ENCODE results near the gene ARHGEF17.

The ARHGEF17 gene

DNA sequence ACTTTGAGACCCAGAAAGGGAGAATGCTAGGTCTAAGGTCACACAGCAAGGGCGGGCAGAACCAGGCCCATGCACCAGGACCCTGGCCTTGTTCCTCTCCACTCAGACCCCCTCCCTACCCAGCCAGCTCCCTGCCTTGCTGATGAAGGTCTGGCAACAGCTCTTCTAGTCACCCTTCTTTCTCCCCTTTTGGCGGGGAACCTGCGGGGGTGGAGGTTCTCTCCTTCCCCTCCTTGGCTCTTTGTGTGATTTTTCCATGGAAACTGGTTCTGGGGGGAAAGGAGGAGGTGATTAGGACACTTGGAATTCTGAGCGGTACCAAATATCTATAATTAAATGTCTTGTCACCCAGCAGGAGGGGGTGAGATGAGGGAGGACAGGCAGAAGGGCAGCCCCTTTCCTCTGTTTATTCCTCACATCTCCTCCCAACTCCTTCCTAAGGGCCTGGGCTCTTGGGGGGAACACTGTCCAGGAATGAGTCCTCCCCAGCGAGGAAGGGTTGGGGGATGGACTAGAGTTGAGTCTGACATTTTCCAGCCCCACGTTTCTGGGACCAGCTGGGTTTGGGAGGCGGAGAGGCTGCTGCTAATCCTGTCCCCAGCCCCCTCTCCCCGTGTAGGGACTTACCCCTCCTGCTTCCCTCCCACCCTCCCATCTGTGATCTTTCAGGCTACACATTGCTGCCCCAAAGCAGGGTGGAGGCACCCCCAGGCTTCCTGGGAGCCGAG, 7.4 kb downstream of the ARHGEF17 start:
- DNase-seq, result no peak

- no peak for DNase-seq
Measured at GRCh38 chr11:73316422-73316821, 8.3 kb downstream of the ARHGEF17 start.

DNA sequence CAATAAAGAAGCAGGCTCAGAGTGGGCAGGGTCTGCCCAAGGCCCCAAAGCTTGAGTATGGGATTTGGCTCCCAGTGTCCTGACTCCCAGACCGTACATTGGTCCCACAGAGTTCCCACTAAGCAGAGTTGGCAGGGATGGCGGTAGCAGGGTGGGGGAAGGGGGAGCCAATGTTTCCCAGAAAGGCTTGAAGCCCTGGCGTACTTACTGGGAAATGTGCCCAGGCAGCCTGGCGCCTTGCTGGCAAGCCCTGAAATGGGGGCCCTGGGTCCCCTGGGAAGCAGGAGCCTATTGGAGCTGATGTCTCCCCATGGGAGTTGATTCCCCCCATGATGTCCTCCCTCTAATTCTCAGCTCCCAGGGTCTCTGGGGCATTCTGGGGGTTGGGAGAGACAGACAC, 9.3 kb downstream of the ARHGEF17 start:
- peak; percentile 62 for DNase-seq

DNA sequence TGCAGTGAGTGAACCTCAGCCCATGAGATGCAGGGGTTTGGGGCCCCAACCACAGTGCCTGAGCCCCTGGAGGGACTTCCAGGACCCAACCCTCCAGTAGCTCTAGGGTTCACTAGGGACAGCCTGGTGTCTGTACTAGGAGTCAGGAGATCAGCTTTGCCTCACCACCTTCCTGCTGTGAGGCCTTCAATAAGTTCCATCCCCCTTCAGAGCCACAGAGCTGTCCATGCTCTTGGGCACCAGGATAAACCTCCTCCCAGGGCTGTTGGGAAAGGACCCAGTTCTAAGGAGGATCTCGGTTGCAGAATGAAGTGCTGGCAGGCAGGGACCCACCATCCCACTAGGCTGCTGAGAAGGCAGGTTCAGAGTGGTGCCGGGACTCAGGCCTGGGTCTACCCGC, 9.7 kb downstream of the ARHGEF17 start:
- no peak for DNase-seq

- DNase-seq, result no peak
Measured at GRCh38 chr11:73318501-73319011, 10.5 kb downstream of the ARHGEF17 start.

DNA sequence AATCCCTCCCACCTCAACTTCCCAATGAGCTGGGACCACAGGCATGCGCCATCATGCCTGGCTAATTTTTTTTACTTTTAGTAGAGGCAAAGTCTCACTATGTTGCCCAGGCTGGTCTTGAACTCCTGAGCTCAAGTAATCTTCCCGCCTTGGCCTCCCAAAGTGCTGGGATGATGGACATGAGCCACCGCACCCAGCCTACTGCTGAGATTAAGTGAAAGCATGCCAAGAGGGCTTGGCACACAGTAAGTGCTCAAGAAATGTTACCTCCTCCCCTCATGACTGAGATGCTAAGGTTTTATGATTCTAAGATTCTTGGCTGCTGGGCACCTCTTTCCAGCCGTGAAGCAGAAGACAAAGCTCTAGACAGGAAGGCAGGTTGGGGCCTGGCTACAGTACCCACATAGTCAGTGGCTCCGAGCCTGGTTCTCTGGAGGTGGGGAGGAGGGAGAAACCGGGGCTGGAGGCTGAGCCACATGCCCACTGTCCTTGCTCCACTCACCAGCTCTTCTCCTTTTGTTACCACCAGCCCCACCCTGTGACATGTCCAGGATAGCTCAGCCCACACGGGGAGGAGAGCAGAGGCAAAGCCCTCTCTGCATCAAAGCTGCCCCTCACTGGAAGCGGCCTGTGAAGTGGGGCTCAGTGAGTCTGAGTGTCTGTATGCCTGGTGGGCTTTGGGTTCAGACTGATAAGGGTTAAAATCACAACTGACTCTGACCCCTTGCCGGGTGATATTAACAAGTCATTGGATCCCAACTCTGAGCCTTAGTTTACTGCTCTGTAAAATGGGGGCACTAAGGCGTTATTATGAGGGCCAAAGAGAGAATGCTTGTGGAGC, 12.9 kb downstream of the ARHGEF17 start:
- DNase-seq, result no peak

GRCh38 chr11:73321604-73322381, 13.7 kb downstream of the ARHGEF17 start:
- peak; percentile 31 for DNase-seq

- DNase-seq, result peak; percentile 65
Measured at GRCh38 chr11:73322382-73323306, 14.6 kb downstream of the ARHGEF17 start.

GRCh38 chr11:73323464-73323863, 15.4 kb downstream of the ARHGEF17 start:
- no peak for DNase-seq

DNA sequence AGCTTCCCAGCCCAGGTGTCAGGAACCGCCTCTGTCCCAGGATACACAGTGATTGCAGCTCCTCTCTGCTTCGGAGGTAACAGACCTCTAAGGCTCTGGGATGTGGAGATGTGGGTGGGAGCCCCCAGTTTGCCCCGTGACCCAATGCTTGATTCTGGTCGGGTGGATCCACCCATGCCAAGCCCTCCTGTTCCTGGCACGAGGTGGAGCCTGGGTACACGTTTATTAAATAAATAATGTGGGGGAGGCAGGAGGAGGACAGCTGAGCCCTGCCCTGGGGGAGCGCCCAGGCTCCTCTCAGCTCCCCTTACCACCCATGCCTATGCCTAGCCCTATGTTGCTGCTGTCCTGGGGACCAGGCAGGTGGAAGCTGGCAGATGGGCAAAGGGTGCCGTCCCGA, 16.0 kb downstream of the ARHGEF17 start:
- DNase-seq, result no peak

DNA sequence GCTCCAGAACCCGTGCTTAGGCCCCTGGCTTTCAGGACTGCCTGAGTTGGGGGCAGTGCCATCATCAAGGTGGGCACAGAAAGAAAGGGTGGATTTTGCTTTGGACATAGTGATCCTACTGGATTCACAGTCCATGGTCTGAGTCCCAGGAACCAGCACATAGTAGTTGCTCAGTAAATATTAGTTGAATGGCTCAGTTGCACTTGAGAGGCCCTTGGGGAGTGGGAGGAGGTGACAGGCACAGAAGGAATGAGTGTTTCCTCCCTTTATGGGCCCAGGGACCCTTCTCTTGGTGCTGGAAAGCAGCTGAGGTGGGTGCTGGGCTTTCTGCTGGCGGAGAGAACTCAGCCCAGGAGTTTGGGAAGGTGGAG, 16.6 kb downstream of the ARHGEF17 start:
- no peak for DNase-seq

- DNase-seq, result no peak
Measured at GRCh38 chr11:73325036-73325981, 17.2 kb downstream of the ARHGEF17 start.

DNA sequence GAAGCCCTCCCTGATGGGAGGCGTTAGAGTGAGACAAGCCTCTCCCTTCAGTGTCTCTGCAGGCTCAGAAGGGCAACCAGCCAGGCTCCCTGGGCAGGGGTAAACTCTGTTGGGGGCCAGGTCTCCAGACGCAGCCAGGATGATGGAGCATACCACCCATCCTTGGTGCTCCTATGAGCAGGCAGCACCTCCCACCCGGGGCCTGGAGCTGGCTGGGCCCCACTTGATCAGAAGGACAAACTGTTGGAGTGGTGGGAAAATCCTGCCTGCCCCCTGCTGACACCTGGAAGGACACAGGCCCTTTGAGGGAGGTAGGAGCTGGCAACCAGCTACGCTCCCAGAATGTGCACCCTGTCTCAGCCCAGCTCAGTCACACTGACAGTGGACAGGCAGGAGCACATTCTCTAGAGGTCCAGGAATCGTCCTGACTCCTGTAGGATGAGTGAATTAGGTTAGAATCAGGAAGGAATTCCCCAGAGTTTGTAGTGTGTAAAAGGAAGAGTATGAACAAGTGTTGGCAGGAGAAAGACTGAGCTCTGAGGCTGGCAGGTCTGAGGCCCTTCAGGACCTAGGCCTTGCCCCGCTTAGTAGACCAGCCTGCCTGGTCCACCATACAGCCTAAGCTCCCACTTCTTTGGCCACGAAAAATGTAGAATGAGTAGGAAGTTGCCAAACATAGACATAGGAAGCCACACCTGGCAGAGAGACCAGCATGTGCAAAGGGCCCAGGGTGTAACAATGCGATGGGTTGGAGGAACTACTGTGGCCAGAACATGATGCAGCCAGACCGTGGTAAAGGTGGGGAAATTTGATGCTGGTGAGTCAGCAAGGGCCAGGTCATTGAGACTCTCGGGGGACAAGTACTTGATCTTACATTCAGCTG, 19.1 kb downstream of the ARHGEF17 start:
- DNase-seq, result no peak

DNA sequence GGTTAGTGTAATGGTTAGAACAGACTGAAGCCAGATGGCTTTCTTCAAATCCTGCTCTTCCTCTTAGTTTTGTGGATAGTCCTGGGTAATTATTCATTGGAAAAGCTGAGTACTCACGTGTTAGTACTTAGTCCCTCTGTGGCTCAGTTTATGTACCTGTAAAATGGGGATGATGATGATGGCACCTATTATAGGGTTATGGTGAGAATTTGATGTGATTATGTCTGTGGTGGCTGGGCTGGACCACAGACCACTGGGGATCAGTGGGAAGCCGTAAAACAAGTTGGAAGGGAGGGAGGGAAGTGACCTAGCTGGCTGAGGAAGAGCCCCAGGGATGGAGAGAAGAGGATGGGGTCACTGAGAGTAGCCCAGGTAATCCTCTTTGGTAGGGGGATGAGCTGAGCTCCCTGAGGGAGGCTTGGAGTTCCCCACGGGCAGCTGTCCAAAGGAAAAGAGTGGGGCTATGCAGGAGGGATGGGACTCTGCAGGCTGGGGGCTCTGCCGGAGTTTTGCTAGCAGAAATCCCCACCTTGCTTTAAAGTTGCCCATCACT, 19.8 kb downstream of the ARHGEF17 start:
- DNase-seq, result no peak

GRCh38 chr11:73330569-73331093, 22.6 kb downstream of the ARHGEF17 start:
- DNase-seq, result no peak

DNA sequence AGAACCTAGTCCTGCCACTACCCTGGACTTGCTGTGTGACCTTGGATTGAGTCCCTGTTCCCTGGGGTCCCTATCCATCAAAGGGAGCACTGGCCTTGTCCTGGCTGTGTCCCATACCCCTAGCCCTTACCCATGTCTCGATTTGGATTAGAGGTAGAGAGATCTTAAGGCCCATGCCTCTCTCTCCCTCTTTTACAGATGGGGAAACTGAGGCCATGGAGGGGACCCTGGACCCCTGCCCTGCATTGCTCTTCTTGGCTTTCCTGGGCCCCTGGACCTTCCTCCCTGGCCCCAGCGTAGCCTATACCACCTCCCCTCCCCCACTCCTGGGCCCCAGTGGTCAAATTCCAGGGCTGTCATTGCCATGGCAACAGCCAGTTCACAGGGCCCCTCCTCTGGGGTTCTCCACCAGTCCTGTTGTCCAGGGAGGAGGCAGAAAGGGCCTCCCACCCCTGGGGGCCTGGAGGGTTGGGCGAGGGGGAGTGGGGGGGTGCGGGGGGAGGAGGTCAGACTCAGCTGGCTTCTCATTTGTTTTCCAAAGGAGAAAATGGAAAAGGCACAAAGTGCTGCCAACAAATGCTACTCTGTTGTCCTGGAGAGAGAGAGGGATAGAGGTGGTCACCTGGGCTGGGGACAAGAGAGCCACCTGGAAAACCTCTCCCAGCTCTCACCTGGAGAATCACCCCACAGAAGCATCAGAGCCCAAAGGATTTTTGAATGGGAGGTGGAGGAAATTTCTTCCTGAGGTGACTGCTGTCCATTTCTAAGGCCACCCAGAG, 23.3 kb downstream of the ARHGEF17 start:
- no peak for DNase-seq

DNA sequence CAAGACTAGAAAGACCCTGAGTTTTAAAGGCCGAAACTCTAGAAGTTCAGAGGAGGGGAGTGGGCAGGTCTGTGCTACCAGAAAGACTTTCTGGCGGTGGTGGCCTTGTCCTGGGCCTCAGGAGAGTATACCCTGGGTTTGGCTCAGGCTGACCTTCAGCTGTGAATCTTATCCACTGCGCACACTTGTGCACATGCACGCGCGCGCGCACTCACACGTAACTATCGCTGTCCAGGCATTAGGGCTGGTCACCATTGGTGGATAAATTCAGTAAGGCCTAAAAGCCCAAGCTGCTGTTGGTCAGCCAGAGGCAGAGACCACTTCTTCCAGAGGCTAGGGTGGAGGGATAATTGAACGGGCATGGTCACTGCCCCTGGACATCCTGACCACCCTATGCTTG, 25.1 kb downstream of the ARHGEF17 start:
- DNase-seq, result no peak

DNA sequence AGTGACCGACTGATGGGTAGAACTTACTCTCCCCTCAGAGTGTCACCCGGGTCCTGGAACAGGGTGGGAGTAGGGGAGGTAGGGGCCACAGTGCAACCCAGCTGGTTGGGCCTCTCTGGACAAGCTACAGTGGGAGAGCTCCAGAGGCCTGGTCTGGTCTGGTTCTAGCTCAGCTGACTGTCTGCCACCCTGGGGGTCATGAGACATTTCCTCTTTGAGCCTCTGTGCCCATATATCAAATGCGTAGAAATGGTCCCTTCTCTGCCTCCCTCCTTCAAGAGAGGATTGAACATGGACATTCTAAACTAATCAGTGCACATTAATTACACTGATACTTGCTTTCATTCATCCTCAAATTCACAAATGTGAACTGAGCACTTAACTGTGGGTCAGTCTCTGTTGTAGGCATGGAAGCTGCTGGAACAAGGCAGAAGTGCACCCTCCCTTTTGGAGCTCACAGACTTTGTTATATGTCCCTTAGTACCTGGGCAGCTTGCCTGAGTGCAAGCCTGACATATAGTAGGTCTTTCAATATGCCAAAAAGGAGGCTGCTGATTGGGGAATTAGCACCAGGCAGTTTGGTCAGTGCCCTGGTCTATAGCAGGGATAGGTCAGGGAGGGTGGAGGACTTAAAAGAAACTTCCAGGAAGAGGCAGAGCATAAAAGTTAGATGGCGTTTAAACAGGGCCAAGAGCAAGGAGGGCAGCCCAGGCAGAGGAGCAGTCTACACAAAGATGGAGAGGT, 25.7 kb downstream of the ARHGEF17 start:
- DNase-seq, result no peak

Data from NCI-H1092 treated with DMSO at 0.1 percent for 48 hours (cell line).